ENCODE data around the gene CACNA1C.

DNA sequence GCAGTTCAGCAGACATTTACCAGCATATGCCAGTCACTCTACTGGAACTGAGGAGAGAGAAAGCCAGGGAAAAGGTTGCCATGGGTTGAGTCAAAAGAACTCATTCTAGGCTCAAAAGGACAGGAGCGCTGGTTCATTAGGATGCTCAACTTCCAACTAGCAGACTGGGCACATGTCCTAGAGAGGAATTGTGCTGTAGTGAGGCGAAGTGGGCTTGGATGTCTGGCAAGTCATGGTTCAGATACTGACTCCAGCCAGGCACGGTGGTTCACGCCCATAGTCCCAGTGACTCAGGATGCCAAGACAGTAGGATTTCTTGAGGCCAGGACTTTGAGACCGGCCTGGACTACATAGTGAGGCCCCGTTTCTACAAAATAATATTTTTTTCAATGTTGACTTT is 281.5 kb downstream of the CACNA1C start:
- TF ChIP-seq POLR2A (IDR thresholded peaks at IDR 0.05) (no peak), CTCF (IDR thresholded peaks at IDR 0.05) (no peak)
